Loucy (cell line): ENCODE measurements around the gene MTFR1L.

Experiments
- H2AFZ ChIP-seq: fragments of 200-600 bp; sonication (generic); 2 replicates; pipeline ENCODE4 v1.6.0; 2016; ENCODE audit warnings: antibody characterized with exemption, mild to moderate bottlenecking, low read length, moderate library complexity
- H3F3A ChIP-seq: fragments of 200-600 bp; 2 replicates; pipeline ENCODE4 v1.6.0; 2016; ENCODE audit warnings: antibody characterized with exemption, low read depth, mild to moderate bottlenecking
- H3K27me3 ChIP-seq: fragments of 200-600 bp; sonication (generic); 2 replicates; pipeline ENCODE4 v1.6.1; 2014; ENCODE audit warnings: low read length, mild to moderate bottlenecking; ENCODE audit not compliant: insufficient read depth, poor library complexity, severe bottlenecking
- H3K36me3 ChIP-seq: fragments of 200-600 bp; sonication (generic); 2 replicates; pipeline ENCODE4 v1.6.1; 2016; ENCODE audit warnings: low read length; ENCODE audit not compliant: insufficient read depth
- H3K4me1 ChIP-seq: fragments of 200-600 bp; sonication (generic); 2 replicates; pipeline ENCODE4 v1.5.1; 2014; ENCODE audit warnings: low read length, mild to moderate bottlenecking; ENCODE audit not compliant: insufficient read depth, poor library complexity, severe bottlenecking
- H3K4me2 ChIP-seq: fragments of 200-600 bp; sonication (generic); 2 replicates; pipeline ENCODE4 v1.6.0; 2014; ENCODE audit warnings: antibody characterized with exemption, low read length, low read depth, mild to moderate bottlenecking; ENCODE audit not compliant: poor library complexity, severe bottlenecking
- H3K4me3 ChIP-seq: fragments of 200-600 bp; sonication (generic); 2 replicates; pipeline ENCODE4 v1.5.1; 2014; ENCODE audit warnings: low read length, mild to moderate bottlenecking, mixed read lengths; ENCODE audit not compliant: poor library complexity, severe bottlenecking
- H3K79me2 ChIP-seq: fragments of 200-600 bp; sonication (generic); 2 replicates; pipeline ENCODE4 v1.6.1; 2014; ENCODE audit warnings: low read length; ENCODE audit not compliant: insufficient read depth
- H3K9ac ChIP-seq: fragments of 200-600 bp; sonication (generic); 2 replicates; pipeline ENCODE4 v1.6.0; 2014; ENCODE audit warnings: mild to moderate bottlenecking, low read depth, low read length, moderate library complexity; ENCODE audit not compliant: poor library complexity, severe bottlenecking
- H3K9me2 ChIP-seq: fragments of 200-600 bp; sonication (generic); replicated peaks from 2 replicates; pipeline ENCODE4 v1.6.1; 2016; ENCODE audit warnings: low read depth, low read length, mixed read lengths
- H3K9me3 ChIP-seq: fragments of 200-600 bp; sonication (generic); 2 replicates; pipeline ENCODE4 v1.6.1; 2014; ENCODE audit warnings: mild to moderate bottlenecking, antibody characterized with exemption, low read length, low read depth; ENCODE audit not compliant: insufficient read depth
- H4K20me1 ChIP-seq: fragments of 200-600 bp; sonication (generic); 2 replicates; pipeline ENCODE4 v1.6.0; 2014; ENCODE audit warnings: antibody characterized with exemption, low read length, mild to moderate bottlenecking; ENCODE audit not compliant: insufficient read depth, poor library complexity, severe bottlenecking
- CTCF ChIP-seq: fragments of 200-600 bp; sonication (generic); conservative IDR thresholded peaks from 2 replicates; pipeline ENCODE4 v1.5.1; 2014; ENCODE audit warnings: mild to moderate bottlenecking, antibody characterized with exemption, low read length
- EZH2phosphoT487 ChIP-seq: fragments of 200-600 bp; IDR thresholded peaks from 2 replicates; pipeline ENCODE4 v1.6.1; 2018; ENCODE audit warnings: antibody characterized with exemption, mild to moderate bottlenecking, moderate library complexity, borderline replicate concordance

The MTFR1L gene

GRCh38 chr1:25879675-25880074, 59.9 kb downstream of the MTFR1L start:
- Histone ChIP-seq H4K20me1 (no peaks in the 10 kb centered on the region), H3K4me3 (no peak overlapping the region), H3K4me1 (no peaks in the 10 kb centered on the region), H3K9me3 (no peaks in the 10 kb centered on the region), H3K27me3 (no peaks in the 10 kb centered on the region), H3K9ac (no peak overlapping the region), H3F3A (no peaks in the 10 kb centered on the region), H3K79me2 (no peaks in the 10 kb centered on the region), H3K36me3 (peaks cover 2% of the 10 kb centered on the region; the same call in 1 of the 2 replicates), H3K9me2 (no peaks in the 10 kb centered on the region), H2AFZ (no peak overlapping the region), H3K4me2 (no peak overlapping the region)
- TF ChIP-seq CTCF: no peak
- TF ChIP-seq EZH2phosphoT487: no peak

GRCh38 chr1:25880518-25880917, 60.8 kb downstream of the MTFR1L start:
- no peak overlapping the region for H3K4me3 ChIP-seq
- no peaks in the 10 kb centered on the region for H3K9me3 ChIP-seq
- peaks cover 9% of the 10 kb centered on the region; the same call in 1 of the 2 replicates for H3K36me3 ChIP-seq
- no peaks in the 10 kb centered on the region for H3K27me3 ChIP-seq
- H3K4me1 ChIP-seq: no peaks in the 10 kb centered on the region
- no peaks in the 10 kb centered on the region for H3F3A ChIP-seq
- no peaks in the 10 kb centered on the region for H3K9me2 ChIP-seq
- no peaks in the 10 kb centered on the region for H3K79me2 ChIP-seq
- TF ChIP-seq CTCF (no peak), EZH2phosphoT487 (no peak)
- H3K4me2 ChIP-seq: no peak overlapping the region
- no peaks in the 10 kb centered on the region for H4K20me1 ChIP-seq
- H2AFZ ChIP-seq: no peak overlapping the region
- H3K9ac ChIP-seq: no peak overlapping the region

- H3K9ac ChIP-seq: no peak overlapping the region
- H3K27me3 ChIP-seq: no peaks in the 10 kb centered on the region
- TF ChIP-seq EZH2phosphoT487 (no peak), CTCF (no peak)
- H3K4me1 ChIP-seq: no peaks in the 10 kb centered on the region
- no peaks in the 10 kb centered on the region for H3K9me3 ChIP-seq
- no peaks in the 10 kb centered on the region for H3K79me2 ChIP-seq
- H3K4me3 ChIP-seq: no peak overlapping the region
- H3K4me2 ChIP-seq: no peak overlapping the region
- no peak overlapping the region for H2AFZ ChIP-seq
- peaks cover 17% of the 10 kb centered on the region; the same call in 1 of the 2 replicates for H3K36me3 ChIP-seq
- no peaks in the 10 kb centered on the region for H4K20me1 ChIP-seq
- no peaks in the 10 kb centered on the region for H3K9me2 ChIP-seq
- no peaks in the 10 kb centered on the region for H3F3A ChIP-seq
These were observed 61.5 kb downstream of the MTFR1L start for GRCh38 chr1:25881266-25881665.
